ENCODE data around the gene FUT1.

DNA sequence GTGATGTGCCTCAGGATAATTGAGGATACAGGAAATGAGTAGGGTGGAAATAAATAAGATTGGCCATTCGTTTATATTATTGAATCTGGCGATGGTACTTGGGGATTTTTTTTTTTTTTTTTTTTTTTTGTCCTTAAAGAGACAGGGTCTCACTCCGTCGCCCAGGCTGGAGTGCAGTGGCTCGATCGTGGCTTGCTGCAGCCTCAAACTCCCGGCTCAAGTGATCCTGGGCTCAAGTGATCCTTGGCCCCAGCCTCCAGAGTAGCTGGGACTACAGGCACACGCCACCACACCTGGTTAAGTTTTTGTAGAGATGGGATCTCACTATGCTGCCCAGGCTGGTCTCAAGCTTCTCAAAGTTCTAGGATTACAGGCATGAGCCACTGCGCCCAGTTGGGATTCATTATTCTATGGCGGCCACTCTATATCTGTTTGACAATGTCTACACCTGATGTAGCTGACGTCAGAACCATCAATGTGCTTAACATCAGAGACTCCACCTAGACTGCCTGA lies 30.2 kb downstream of the FUT1 start:
- TF ChIP-seq, protein P1, sequence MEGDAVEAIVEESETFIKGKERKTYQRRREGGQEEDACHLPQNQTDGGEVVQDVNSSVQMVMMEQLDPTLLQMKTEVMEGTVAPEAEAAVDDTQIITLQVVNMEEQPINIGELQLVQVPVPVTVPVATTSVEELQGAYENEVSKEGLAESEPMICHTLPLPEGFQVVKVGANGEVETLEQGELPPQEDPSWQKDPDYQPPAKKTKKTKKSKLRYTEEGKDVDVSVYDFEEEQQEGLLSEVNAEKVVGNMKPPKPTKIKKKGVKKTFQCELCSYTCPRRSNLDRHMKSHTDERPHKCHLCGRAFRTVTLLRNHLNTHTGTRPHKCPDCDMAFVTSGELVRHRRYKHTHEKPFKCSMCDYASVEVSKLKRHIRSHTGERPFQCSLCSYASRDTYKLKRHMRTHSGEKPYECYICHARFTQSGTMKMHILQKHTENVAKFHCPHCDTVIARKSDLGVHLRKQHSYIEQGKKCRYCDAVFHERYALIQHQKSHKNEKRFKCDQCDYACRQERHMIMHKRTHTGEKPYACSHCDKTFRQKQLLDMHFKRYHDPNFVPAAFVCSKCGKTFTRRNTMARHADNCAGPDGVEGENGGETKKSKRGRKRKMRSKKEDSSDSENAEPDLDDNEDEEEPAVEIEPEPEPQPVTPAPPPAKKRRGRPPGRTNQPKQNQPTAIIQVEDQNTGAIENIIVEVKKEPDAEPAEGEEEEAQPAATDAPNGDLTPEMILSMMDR (IDR thresholded peaks at IDR 0.05) = no peak
- TF ChIP-seq GTF2I (CRISPR knock-in tag; conservative IDR thresholded peaks at IDR 0.05) (no peak), FOXP1 (CRISPR knock-in tag; IDR thresholded peaks at IDR 0.05; ENCODE audit: borderline replicate concordance) (no peak), RELA (CRISPR knock-in tag; IDR thresholded peaks at IDR 0.05; ENCODE audit: borderline replicate concordance) (no peak), NR2C2 (CRISPR knock-in tag; IDR thresholded peaks at IDR 0.05) (no peak), NR3C1 (CRISPR knock-in tag; conservative IDR thresholded peaks at IDR 0.05; ENCODE audit: low read depth) (no peak), CBFB (CRISPR knock-in tag; IDR thresholded peaks at IDR 0.05; ENCODE audit: low read depth) (no peak)
- TF ChIP-seq, protein P2, sequence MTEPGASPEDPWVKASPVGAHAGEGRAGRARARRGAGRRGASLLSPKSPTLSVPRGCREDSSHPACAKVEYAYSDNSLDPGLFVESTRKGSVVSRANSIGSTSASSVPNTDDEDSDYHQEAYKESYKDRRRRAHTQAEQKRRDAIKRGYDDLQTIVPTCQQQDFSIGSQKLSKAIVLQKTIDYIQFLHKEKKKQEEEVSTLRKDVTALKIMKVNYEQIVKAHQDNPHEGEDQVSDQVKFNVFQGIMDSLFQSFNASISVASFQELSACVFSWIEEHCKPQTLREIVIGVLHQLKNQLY (CRISPR knock-in tag; IDR thresholded peaks at IDR 0.05) = no peak
- TF ChIP-seq, protein P3, sequence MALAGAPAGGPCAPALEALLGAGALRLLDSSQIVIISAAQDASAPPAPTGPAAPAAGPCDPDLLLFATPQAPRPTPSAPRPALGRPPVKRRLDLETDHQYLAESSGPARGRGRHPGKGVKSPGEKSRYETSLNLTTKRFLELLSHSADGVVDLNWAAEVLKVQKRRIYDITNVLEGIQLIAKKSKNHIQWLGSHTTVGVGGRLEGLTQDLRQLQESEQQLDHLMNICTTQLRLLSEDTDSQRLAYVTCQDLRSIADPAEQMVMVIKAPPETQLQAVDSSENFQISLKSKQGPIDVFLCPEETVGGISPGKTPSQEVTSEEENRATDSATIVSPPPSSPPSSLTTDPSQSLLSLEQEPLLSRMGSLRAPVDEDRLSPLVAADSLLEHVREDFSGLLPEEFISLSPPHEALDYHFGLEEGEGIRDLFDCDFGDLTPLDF (CRISPR knock-in tag; IDR thresholded peaks at IDR 0.05) = no peak
- TF ChIP-seq, protein P4, sequence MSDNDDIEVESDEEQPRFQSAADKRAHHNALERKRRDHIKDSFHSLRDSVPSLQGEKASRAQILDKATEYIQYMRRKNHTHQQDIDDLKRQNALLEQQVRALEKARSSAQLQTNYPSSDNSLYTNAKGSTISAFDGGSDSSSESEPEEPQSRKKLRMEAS (CRISPR knock-in tag; IDR thresholded peaks at IDR 0.05) = no peak
- TF ChIP-seq, protein P5, sequence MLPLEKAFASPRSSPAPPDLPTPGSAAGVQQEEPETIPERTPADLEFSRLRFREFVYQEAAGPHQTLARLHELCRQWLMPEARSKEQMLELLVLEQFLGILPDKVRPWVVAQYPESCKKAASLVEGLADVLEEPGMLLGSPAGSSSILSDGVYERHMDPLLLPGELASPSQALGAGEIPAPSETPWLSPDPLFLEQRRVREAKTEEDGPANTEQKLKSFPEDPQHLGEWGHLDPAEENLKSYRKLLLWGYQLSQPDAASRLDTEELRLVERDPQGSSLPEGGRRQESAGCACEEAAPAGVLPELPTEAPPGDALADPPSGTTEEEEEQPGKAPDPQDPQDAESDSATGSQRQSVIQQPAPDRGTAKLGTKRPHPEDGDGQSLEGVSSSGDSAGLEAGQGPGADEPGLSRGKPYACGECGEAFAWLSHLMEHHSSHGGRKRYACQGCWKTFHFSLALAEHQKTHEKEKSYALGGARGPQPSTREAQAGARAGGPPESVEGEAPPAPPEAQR (CRISPR knock-in tag; IDR thresholded peaks at IDR 0.05) = no peak
- TF ChIP-seq, protein P6, sequence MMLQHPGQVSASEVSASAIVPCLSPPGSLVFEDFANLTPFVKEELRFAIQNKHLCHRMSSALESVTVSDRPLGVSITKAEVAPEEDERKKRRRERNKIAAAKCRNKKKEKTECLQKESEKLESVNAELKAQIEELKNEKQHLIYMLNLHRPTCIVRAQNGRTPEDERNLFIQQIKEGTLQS (CRISPR knock-in tag; conservative IDR thresholded peaks at IDR 0.05) = no peak
- TF ChIP-seq, protein P7, sequence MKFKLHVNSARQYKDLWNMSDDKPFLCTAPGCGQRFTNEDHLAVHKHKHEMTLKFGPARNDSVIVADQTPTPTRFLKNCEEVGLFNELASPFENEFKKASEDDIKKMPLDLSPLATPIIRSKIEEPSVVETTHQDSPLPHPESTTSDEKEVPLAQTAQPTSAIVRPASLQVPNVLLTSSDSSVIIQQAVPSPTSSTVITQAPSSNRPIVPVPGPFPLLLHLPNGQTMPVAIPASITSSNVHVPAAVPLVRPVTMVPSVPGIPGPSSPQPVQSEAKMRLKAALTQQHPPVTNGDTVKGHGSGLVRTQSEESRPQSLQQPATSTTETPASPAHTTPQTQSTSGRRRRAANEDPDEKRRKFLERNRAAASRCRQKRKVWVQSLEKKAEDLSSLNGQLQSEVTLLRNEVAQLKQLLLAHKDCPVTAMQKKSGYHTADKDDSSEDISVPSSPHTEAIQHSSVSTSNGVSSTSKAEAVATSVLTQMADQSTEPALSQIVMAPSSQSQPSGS (CRISPR knock-in tag; IDR thresholded peaks at IDR 0.05; ENCODE audit: borderline replicate concordance, low read depth) = no peak
